Keratinocyte (primary cell): ENCODE measurements around the gene CEMP1. TPM values are rescaled to one million over a fixed set of nuclear protein-coding genes. Genes with fewer than 3 reads are reported as not detected.

Source experiments
- DNase-seq: peaks from one replicate; pipeline ENCODE4 v3.0.0-alpha.2; 2011; ENCODE audit warnings: low read depth, missing footprints, low spot score
- FAIRE-seq: peaks from 2 replicates; lab custom pipeline; 2011; peaks lifted over from hg19 to GRCh38; lab: Jason Lieb, UNC
- H2AFZ ChIP-seq: 2 replicates; pipeline ENCODE4 v1.6.0; 2012; ENCODE audit warnings: low read length, control low read depth, inconsistent platforms; ENCODE audit not compliant: control insufficient read depth
- H3K27ac ChIP-seq: 2 replicates; pipeline ENCODE4 v1.5.1; 2011; ENCODE audit warnings: low read length; ENCODE audit not compliant: control insufficient read depth, insufficient read depth
- H3K27me3 ChIP-seq: 3 replicates; pipeline ENCODE4 v1.6.0; 2011; ENCODE audit warnings: low read length; ENCODE audit not compliant: control insufficient read depth, insufficient read depth; ENCODE audit errors: extremely low read depth
- H3K36me3 ChIP-seq, 2 experiments: 2 replicates in 1 of 2; 3 replicates in 1 of 2; pipeline ENCODE4 v1.5.1; 2011; ENCODE audit warnings: low read length in 2 of 2, mild to moderate bottlenecking in 1 of 2; ENCODE audit not compliant: control insufficient read depth in 2 of 2, insufficient read depth in 2 of 2; ENCODE audit errors: extremely low read depth in 1 of 2
- H3K4me1 ChIP-seq: 3 replicates; pipeline ENCODE4 v1.5.1; 2011; ENCODE audit warnings: low read length; ENCODE audit not compliant: control insufficient read depth, insufficient read depth; ENCODE audit errors: extremely low read depth
- H3K4me2 ChIP-seq: 3 replicates; pipeline ENCODE4 v1.6.0; 2011; ENCODE audit warnings: low read depth, low read length; ENCODE audit not compliant: control insufficient read depth, insufficient read depth; ENCODE audit errors: extremely low read depth
- H3K4me3 ChIP-seq, 3 experiments: fragments of 200-600 bp in 1 of 3; sonication (generic) in 1 of 3; 2 replicates in 2 of 3; 3 replicates in 1 of 3; pipeline ENCODE4 v1.5.1; 2011 to 2016; ENCODE audit warnings: low read length in 3 of 3, mild to moderate bottlenecking in 3 of 3, control low read depth in 2 of 3, inconsistent platforms in 1 of 3, low read depth in 1 of 3, mixed read lengths in 1 of 3, mixed run types in 1 of 3, moderate library complexity in 1 of 3; ENCODE audit not compliant: control insufficient read depth in 2 of 3, insufficient read depth in 2 of 3; ENCODE audit errors: extremely low read depth in 1 of 3
- H3K79me2 ChIP-seq: 2 replicates; pipeline ENCODE4 v1.6.0; 2012; ENCODE audit warnings: low read length; ENCODE audit not compliant: control insufficient read depth, insufficient read depth
- H3K9ac ChIP-seq: 3 replicates; pipeline ENCODE4 v1.6.0; 2011; ENCODE audit warnings: low read length; ENCODE audit not compliant: control insufficient read depth, insufficient read depth; ENCODE audit errors: extremely low read depth
- H3K9me1 ChIP-seq: 3 replicates; pipeline ENCODE4 v1.6.0; 2011; ENCODE audit warnings: low read length; ENCODE audit not compliant: control insufficient read depth, insufficient read depth; ENCODE audit errors: extremely low read depth
- H3K9me3 ChIP-seq: 2 replicates; pipeline ENCODE4 v1.5.1; 2012; ENCODE audit warnings: low read depth, low read length; ENCODE audit not compliant: control insufficient read depth
- H4K20me1 ChIP-seq: 3 replicates; pipeline ENCODE4 v1.6.0; 2011; ENCODE audit warnings: low read length; ENCODE audit not compliant: control insufficient read depth, insufficient read depth; ENCODE audit errors: extremely low read depth
- EZH2 ChIP-seq: IDR thresholded peaks from one replicate; pipeline ENCODE4 v1.6.1; 2012; ENCODE audit warnings: inconsistent platforms, mild to moderate bottlenecking, low read length, moderate library complexity
- dilution Hi-C: fragments of 300-500 bp; cut with MboI; formaldehyde crosslinking; loops from one replicate; pipeline ENCODE4 v1.7.0; 2020; ENCODE audit warnings: low sequenced_read_pairs; ENCODE audit not compliant: extremely low pct_ligation_motif_present
- polyA plus RNA-seq, 5 experiments: library from polyadenylated mRNA; depleted of rRNA in 3 of 5; stranded (reverse) in 3 of 5; stranded (forward) in 1 of 5; unstranded in 1 of 5; fragments of >200 nt; gene quantifications; 1 replicate in 1 of 5; 2 replicates in 3 of 5; 3 replicates in 1 of 5; pipeline versions ENCODE4 v1.2.1 to v1.2.3, GENCODE V29; 2011 to 2012; ENCODE audit warnings: missing spikeins in 2 of 5, low read depth in 1 of 5, low replicate concordance in 1 of 5
- small RNA-seq, 3 experiments: library from RNA; depleted of rRNA; stranded (forward); fragments of <200 nt; gene quantifications; one replicate each; pipeline ENCODE3, GENCODE V24; 2012; ENCODE audit warnings: low read depth in 3 of 3, low replicate concordance in 1 of 3; ENCODE audit not compliant: insufficient read length in 3 of 3
- TF ChIP-seq, protein P1 (sequence below), 3 experiments: IDR thresholded peaks in 1 of 3; conservative IDR thresholded peaks in 1 of 3; optimal IDR thresholded peaks in 1 of 3; 2 replicates in 2 of 3; 3 replicates in 1 of 3; pipeline versions ENCODE3 to v1.5.1; 2011; ENCODE audit warnings: low read length in 3 of 3, mild to moderate bottlenecking in 3 of 3, moderate library complexity in 2 of 3, control low read depth in 1 of 3, inconsistent platforms in 1 of 3; ENCODE audit not compliant: insufficient read depth in 2 of 3; ENCODE audit errors: extremely low read depth in 1 of 3

CEMP1 gene
- polyA plus RNA-seq, 1 donor (not counting 4 experiments of a cell fraction or from before 2014, with no cell fraction given): not detected

GRCh38 chr16:2481676-2482075, 49.5 kb downstream of the CEMP1 start:
- DNase-seq (no peak), FAIRE-seq (no peak)
- H3K27me3 ChIP-seq: no peaks in the 10 kb centered on the region
- no peak overlapping the region for H3K4me2 ChIP-seq
- H2AFZ ChIP-seq: no peak overlapping the region
- no peak overlapping the region for H3K27ac ChIP-seq
- no peaks in the 10 kb centered on the region for H3K4me1 ChIP-seq
- H3K9me3 ChIP-seq: no peaks in the 10 kb centered on the region
- no peak overlapping the region for H3K9ac ChIP-seq
- no peaks in the 10 kb centered on the region for H3K9me1 ChIP-seq
- H3K4me3 ChIP-seq: no peak overlapping the region
- H3K79me2 ChIP-seq: peaks cover 1% of the 10 kb centered on the region
- peaks cover 0 to 1% of the 10 kb centered on the region in 2 experiments for H3K36me3 ChIP-seq
- H4K20me1 ChIP-seq: peaks cover 2% of the 10 kb centered on the region
- dilution Hi-C loops: no loop called here
- TF ChIP-seq, protein P1, sequence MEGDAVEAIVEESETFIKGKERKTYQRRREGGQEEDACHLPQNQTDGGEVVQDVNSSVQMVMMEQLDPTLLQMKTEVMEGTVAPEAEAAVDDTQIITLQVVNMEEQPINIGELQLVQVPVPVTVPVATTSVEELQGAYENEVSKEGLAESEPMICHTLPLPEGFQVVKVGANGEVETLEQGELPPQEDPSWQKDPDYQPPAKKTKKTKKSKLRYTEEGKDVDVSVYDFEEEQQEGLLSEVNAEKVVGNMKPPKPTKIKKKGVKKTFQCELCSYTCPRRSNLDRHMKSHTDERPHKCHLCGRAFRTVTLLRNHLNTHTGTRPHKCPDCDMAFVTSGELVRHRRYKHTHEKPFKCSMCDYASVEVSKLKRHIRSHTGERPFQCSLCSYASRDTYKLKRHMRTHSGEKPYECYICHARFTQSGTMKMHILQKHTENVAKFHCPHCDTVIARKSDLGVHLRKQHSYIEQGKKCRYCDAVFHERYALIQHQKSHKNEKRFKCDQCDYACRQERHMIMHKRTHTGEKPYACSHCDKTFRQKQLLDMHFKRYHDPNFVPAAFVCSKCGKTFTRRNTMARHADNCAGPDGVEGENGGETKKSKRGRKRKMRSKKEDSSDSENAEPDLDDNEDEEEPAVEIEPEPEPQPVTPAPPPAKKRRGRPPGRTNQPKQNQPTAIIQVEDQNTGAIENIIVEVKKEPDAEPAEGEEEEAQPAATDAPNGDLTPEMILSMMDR (optimal IDR thresholded peaks at IDR 0.05 in 1 of 3, IDR thresholded peaks at IDR 0.05 in 1 of 3, conservative IDR thresholded peaks at IDR 0.05 in 1 of 3; ENCODE audit: extremely low read depth in 1 of 3, insufficient read depth in 2 of 3, low read length in 3 of 3): no peak
- no peak for TF ChIP-seq EZH2

- peaks cover 2% of the 10 kb centered on the region for H3K4me1 ChIP-seq
- H2AFZ ChIP-seq: no peak overlapping the region
- no peak overlapping the region for H3K4me2 ChIP-seq
- no peak overlapping the region for H3K4me3 ChIP-seq
- no peak overlapping the region for H3K9ac ChIP-seq
- H3K27me3 ChIP-seq: no peaks in the 10 kb centered on the region
- dilution Hi-C loops: no loop called here
- no peak overlapping the region for H3K27ac ChIP-seq
- DNase-seq (no peak), FAIRE-seq (no peak)
- no peak for TF ChIP-seq EZH2
- TF ChIP-seq, protein P1 (optimal IDR thresholded peaks at IDR 0.05 in 1 of 3, IDR thresholded peaks at IDR 0.05 in 1 of 3, conservative IDR thresholded peaks at IDR 0.05 in 1 of 3; ENCODE audit: extremely low read depth in 1 of 3, insufficient read depth in 2 of 3, low read length in 3 of 3): no peak
- H3K79me2 ChIP-seq: peaks cover 1% of the 10 kb centered on the region
- peaks cover 4% of the 10 kb centered on the region for H4K20me1 ChIP-seq
- H3K9me3 ChIP-seq: no peaks in the 10 kb centered on the region
- peaks cover 0 to 1% of the 10 kb centered on the region in 2 experiments for H3K36me3 ChIP-seq
- no peaks in the 10 kb centered on the region for H3K9me1 ChIP-seq
These were observed 50.3 kb downstream of the CEMP1 start for GRCh38 chr16:2480948-2481347.

Small RNA genes within 50 kb of the gene (small RNA-seq; reads per million reads assigned to genes)
- gene AC093525.1 (0 reads per million in 3 experiments), gene MIR3178 (0 reads per million in 3 experiments)

Other genes starting within 250 kb of the CEMP1 start
- gene ABCA3, start 190.7 kb downstream of the CEMP1 start, polyA plus RNA-seq: 0.06 to 0.08 TPM (median 0.08 TPM) in 3 replicates
- 1.3 to 8.3 TPM (median 3.5 TPM) in 3 replicates for gene CCNF, start 102.0 kb downstream of the CEMP1 start, polyA plus RNA-seq
- 2.4 to 2.8 TPM (median 2.7 TPM) in 3 replicates for gene TEDC2, start 71.3 kb downstream of the CEMP1 start, polyA plus RNA-seq
- not detected in 3 replicates for gene NTN3, start 60.1 kb downstream of the CEMP1 start, polyA plus RNA-seq
- gene TBC1D24, start 56.3 kb downstream of the CEMP1 start, polyA plus RNA-seq: 2.4 to 3.6 TPM (median 3.0 TPM) in 3 replicates
- gene ATP6V0C, start 17.5 kb downstream of the CEMP1 start, polyA plus RNA-seq: 10.6 to 109 TPM (median 11.4 TPM) in 3 replicates
- gene AMDHD2, start 11.0 kb downstream of the CEMP1 start, polyA plus RNA-seq: 8.9 to 26.3 TPM (median 12.0 TPM) in 3 replicates
- gene PDPK1, start 6.6 kb upstream of the CEMP1 start, polyA plus RNA-seq: 23.4 to 27.2 TPM (median 23.6 TPM) in 3 replicates
- gene KCTD5, start 151.1 kb upstream of the CEMP1 start, polyA plus RNA-seq: 29.0 to 41.1 TPM (median 36.1 TPM) in 3 replicates
- 0.20 to 0.67 TPM (median 0.22 TPM) in 3 replicates for gene PRSS27, start 188.8 kb upstream of the CEMP1 start, polyA plus RNA-seq
- 74.1 to 120 TPM (median 101 TPM) in 3 replicates for gene SRRM2, start 221.2 kb upstream of the CEMP1 start, polyA plus RNA-seq
- gene ELOB, start 245.9 kb upstream of the CEMP1 start, polyA plus RNA-seq: 150 to 593 TPM (median 235 TPM) in 3 replicates